ENCODE data around the gene SEMA6C.

Gene SEMA6C

DNA sequence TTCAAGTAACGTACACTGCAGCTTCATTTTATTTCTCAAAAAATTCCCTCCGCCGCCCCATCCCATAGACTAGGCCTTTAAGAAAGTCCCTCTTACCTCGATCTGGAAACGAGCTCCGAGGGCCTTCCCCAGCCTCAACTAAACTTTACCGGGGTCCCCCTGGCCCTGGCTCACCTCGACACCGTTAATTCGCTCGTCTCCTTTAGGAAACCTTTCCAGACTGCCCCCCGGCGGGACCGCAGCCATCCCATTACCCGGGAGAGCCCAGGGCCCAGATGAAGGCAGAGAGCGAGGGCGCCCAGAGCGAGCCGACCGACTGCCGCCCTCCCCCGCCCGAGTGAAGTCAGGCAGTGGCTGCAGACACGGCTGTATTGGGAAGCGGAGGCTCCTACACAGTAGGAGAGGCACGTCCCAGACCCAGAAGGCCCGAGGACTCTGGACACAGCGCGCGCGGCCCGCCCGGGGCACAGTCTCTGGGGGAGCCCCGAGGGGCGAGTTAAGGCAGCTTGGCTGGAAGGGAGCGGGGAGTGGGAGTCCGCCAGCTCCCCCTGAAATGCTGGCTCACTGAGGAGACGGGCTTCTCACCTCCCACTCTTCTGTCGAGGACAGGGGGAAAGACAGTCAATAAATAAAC is 14.6 kb downstream of the SEMA6C start:
- no peak overlapping the region for H3K4me2 ChIP-seq (ENCODE audit: low read depth, low read length, poor library complexity, severe bottlenecking)

DNA sequence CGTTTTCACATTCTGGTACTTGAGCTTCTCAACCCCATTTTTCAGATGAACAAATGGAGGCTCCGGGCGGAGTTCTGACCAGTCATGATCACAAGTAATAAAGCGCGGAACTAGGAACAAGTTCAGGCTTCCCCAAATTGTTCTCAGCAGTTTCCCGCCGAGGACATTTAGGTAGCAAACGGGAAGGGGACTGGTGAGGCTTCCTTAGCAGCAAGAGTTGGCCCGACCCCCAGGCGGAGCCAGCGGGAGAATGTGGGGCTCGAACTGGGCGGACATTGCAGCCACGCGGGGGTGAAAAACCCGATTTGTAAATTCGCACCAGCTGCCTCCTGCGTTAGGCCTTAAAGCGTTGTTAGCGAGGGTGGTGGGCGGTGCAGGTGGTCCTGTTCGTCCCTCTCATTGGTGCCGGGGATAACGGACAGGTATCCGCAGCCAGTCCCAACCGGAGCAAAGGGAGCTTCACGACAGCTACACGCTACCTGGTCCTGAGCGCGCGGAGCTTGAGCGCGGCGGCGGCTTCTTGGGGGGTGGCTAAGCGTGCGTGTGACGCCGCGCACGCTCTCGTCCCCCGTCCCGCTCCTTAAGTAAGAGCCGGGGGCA is 15.3 kb downstream of the SEMA6C start:
- TF ChIP-seq, protein P1, sequence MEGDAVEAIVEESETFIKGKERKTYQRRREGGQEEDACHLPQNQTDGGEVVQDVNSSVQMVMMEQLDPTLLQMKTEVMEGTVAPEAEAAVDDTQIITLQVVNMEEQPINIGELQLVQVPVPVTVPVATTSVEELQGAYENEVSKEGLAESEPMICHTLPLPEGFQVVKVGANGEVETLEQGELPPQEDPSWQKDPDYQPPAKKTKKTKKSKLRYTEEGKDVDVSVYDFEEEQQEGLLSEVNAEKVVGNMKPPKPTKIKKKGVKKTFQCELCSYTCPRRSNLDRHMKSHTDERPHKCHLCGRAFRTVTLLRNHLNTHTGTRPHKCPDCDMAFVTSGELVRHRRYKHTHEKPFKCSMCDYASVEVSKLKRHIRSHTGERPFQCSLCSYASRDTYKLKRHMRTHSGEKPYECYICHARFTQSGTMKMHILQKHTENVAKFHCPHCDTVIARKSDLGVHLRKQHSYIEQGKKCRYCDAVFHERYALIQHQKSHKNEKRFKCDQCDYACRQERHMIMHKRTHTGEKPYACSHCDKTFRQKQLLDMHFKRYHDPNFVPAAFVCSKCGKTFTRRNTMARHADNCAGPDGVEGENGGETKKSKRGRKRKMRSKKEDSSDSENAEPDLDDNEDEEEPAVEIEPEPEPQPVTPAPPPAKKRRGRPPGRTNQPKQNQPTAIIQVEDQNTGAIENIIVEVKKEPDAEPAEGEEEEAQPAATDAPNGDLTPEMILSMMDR (IDR thresholded peaks at IDR 0.05; ENCODE audit: insufficient read depth, low read length, poor library complexity, severe bottlenecking): no peak
- no peak for TF ChIP-seq EZH2phosphoT487 (conservative IDR thresholded peaks at IDR 0.05; ENCODE audit: low read length)
- H3K4me3 ChIP-seq (ENCODE audit: insufficient read depth, low read length, poor library complexity, severe bottlenecking): no peak overlapping the region
- H3K27me3 ChIP-seq (ENCODE audit: low read length): no peaks in the 10 kb centered on the region
- no peak overlapping the region for H3K4me2 ChIP-seq (ENCODE audit: low read depth, low read length, poor library complexity, severe bottlenecking)
- H3K9me2 ChIP-seq (replicated peaks; ENCODE audit: insufficient read depth, low read length): no peaks in the 10 kb centered on the region
- no peak overlapping the region for H3K9ac ChIP-seq (ENCODE audit: low read length)
- no peaks in the 10 kb centered on the region for H3K79me2 ChIP-seq (ENCODE audit: insufficient read depth, low read length)
- H2AFZ ChIP-seq (ENCODE audit: low read depth, low read length, severe bottlenecking): no peak overlapping the region
- no peaks in the 10 kb centered on the region for H3K36me3 ChIP-seq (ENCODE audit: low read length)
- no peaks in the 10 kb centered on the region; the same call in 1 of the 2 replicates for H4K20me1 ChIP-seq (ENCODE audit: low read depth, low read length)
- H3K27ac ChIP-seq (ENCODE audit: low read depth, low read length): no peak overlapping the region
- H3F3A ChIP-seq (ENCODE audit: insufficient read depth): no peaks in the 10 kb centered on the region
- no peaks in the 10 kb centered on the region for H3K9me3 ChIP-seq (ENCODE audit: insufficient read depth, low read length)

More for the DNA sequence above, 14.6 kb downstream of the SEMA6C start:
- H3K4me3 ChIP-seq (ENCODE audit: insufficient read depth, low read length, poor library complexity, severe bottlenecking): no peak overlapping the region
- H3K27me3 ChIP-seq (ENCODE audit: low read length): no peaks in the 10 kb centered on the region
- H3K9me3 ChIP-seq (ENCODE audit: insufficient read depth, low read length): no peaks in the 10 kb centered on the region
- H3K9ac ChIP-seq (ENCODE audit: low read length): no peak overlapping the region
- no peaks in the 10 kb centered on the region for H3K9me2 ChIP-seq (replicated peaks; ENCODE audit: insufficient read depth, low read length)
- no peaks in the 10 kb centered on the region; the same call in 1 of the 2 replicates for H4K20me1 ChIP-seq (ENCODE audit: low read depth, low read length)
- H3K36me3 ChIP-seq (ENCODE audit: low read length): no peaks in the 10 kb centered on the region
- H3F3A ChIP-seq (ENCODE audit: insufficient read depth): no peaks in the 10 kb centered on the region
- no peak overlapping the region for H3K27ac ChIP-seq (ENCODE audit: low read depth, low read length)
- TF ChIP-seq, protein P1 (IDR thresholded peaks at IDR 0.05; ENCODE audit: insufficient read depth, low read length, poor library complexity, severe bottlenecking): no peak
- no peak for TF ChIP-seq EZH2phosphoT487 (conservative IDR thresholded peaks at IDR 0.05; ENCODE audit: low read length)
- H2AFZ ChIP-seq (ENCODE audit: low read depth, low read length, severe bottlenecking): no peak overlapping the region
- no peaks in the 10 kb centered on the region for H3K79me2 ChIP-seq (ENCODE audit: insufficient read depth, low read length)

DNA sequence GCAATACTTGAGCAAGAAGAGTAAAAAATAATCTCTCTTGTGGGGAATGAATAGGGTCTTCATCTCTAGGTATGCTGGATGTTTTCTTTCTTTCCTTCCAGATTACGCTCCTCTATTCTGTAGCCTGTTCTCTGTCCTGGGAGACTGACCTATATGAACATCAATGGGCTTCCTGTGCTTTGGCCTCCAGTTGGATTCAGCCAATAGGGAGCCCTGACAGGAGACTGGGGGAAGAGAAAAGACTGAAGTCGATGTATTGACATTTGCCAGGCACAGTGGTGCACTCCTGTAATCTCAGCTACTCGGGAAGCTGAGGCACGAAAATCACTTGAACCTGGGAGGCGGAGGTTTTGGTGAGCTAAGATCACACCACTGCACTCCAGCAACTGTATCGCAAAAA is 17.6 kb downstream of the SEMA6C start:
- Histone ChIP-seq H2AFZ (ENCODE audit: low read depth, low read length, severe bottlenecking) (no peak overlapping the region), H3K79me2 (ENCODE audit: insufficient read depth, low read length) (no peaks in the 10 kb centered on the region), H3K9me3 (ENCODE audit: insufficient read depth, low read length) (no peaks in the 10 kb centered on the region), H3F3A (ENCODE audit: insufficient read depth) (no peaks in the 10 kb centered on the region), H3K27ac (ENCODE audit: low read depth, low read length) (no peak overlapping the region), H3K27me3 (ENCODE audit: low read length) (no peaks in the 10 kb centered on the region), H3K4me3 (ENCODE audit: insufficient read depth, low read length, poor library complexity, severe bottlenecking) (no peak overlapping the region), H3K4me2 (ENCODE audit: low read depth, low read length, poor library complexity, severe bottlenecking) (no peak overlapping the region), H4K20me1 (ENCODE audit: low read depth, low read length) (no peaks in the 10 kb centered on the region; the same call in 1 of the 2 replicates), H3K9ac (ENCODE audit: low read length) (no peak overlapping the region), H3K36me3 (ENCODE audit: low read length) (no peaks in the 10 kb centered on the region), H3K9me2 (replicated peaks; ENCODE audit: insufficient read depth, low read length) (no peaks in the 10 kb centered on the region)
- TF ChIP-seq, protein P1 (IDR thresholded peaks at IDR 0.05; ENCODE audit: insufficient read depth, low read length, poor library complexity, severe bottlenecking): no peak
- TF ChIP-seq EZH2phosphoT487 (conservative IDR thresholded peaks at IDR 0.05; ENCODE audit: low read length): no peak

Data from SU-DHL-6 (cell line).